Lung microvascular endothelial cell (primary cell): ENCODE data around the gene INPP5D. TPM values are rescaled to one million over a fixed set of nuclear protein-coding genes. Genes with fewer than 3 reads are reported as not detected.

Experiments
- DNase-seq, 2 donors: peaks; one replicate each; pipeline versions ENCODE4 v3.0.0 to v3.0.0-alpha.2; 2010; ENCODE audit warnings: low read depth in 2 of 2
- total RNA-seq: library from RNA; depleted of rRNA; stranded (reverse); fragments of >200 nt; gene quantifications from 2 replicates; pipeline ENCODE4 v1.2.1, GENCODE V29; 2014

INPP5D gene
- total RNA-seq, 1 donor from 2014 or later = 43.5 TPM

- no peak for DNase-seq
Measured at GRCh38 chr2:233075141-233075965, 15.2 kb downstream of the INPP5D start.

DNA sequence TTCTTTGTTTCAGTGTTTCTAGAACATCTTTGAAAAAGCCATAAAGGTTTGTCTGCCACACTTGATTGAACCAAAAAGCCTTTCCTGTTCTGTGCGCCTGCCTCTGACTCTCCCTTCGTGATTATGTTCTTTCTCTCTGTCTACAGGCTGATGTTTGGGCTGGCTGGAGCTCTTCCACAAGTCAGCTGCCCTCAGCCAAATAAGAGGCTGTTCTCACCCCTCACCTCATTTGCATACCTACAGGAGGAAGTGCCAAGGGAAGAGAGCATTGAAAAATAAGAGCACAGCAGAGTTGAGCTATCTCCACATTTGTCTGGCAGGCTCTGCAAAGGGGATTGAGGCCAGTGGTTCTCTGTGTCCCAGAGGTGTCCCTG lies 15.8 kb downstream of the INPP5D start:
- DNase-seq = peak in 1 of 2 donors; percentile 44

GRCh38 chr2:233076749-233077148 lies 16.6 kb downstream of the INPP5D start:
- DNase-seq = peak; percentile 68 to 76

GRCh38 chr2:233079473-233079877 lies 19.3 kb downstream of the INPP5D start:
- DNase-seq = no peak

DNA sequence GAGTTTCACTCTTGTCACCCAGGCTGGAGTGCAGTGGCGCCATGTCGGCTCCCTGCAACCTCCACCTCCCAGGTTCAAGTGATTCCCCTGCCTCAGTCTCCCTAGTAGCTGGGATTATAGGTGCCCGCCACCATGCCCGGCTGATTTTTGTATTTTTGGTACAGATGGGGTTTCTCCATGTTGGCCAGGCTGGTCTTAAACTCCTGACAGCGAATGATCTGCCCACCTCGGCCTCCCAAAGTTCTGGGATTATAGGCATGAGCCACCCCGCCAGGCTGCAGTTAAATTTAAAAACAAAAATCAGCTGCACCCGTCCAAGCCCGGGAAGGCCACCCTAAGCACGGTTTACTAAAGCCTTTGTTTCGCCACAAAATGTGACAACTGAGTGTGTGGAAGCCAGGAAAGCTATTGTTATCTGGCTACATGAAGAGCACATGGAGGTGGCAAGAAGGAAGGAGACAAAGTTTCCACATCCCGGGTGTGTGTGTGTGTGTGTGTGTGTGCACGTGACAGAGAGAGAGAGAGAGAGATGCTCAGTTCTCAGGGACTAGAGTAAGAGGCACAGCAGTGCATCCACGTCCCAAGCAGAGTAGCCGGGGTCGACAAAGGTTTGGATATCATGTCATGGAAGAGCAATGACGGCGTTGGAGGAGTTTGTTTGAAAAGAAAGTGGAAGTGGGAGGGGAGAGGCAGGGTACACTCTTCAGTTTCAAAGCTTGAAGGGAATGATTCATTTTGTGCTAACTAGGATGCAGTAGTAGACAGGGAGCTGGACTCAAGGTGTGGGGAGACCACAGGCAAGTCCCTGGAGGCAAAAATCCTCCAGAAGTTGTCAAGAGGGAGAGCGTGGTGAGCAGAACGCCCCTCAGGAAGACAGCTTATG lies 20.1 kb downstream of the INPP5D start:
- DNase-seq = no peak

DNA sequence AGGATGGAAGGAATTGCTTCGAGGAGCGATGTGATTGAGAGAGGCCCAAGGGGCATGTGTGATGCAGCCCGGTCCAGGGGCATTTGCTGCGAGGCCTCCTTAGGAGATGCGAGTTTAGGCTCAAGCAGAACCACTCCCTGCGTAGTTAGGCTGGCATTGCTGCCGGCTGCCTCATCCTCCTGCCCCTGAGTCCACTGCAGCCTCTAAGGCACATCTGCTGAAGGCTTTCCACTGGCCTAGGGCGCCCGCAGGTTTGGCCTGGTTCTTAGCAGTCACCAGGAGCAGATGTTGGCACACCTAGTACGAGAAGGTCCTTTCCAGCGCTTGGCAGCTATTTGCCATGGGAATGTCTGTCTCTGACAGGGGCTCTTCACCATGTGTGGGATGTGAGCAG lies 20.7 kb downstream of the INPP5D start:
- no peak for DNase-seq

DNA sequence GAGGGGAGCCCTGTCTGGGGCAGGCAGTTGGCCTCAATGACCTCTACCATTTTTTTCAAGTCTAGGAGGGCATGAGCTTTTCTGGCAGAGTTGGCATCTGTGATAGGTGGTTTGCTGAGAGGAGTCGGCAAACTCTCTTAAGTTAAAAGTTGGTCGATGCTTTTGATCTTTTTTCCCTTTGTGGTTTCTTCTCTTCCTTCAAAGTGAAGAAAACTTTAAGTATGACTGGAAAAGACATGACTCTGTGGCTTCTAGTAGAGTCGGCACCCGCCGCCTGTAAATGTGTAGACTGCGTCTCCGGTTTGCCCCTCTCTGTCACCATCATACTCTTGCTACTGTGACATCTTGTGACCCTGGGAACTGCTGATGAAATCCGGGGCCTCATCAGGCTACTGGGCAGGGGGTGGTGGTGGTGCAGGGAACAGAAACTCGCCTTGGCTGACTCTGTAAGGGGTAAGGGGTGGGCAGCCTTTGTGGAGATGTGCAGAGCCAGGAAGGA lies 21.1 kb downstream of the INPP5D start:
- DNase-seq = no peak

GRCh38 chr2:233081731-233082221 lies 21.6 kb downstream of the INPP5D start:
- DNase-seq = no peak

GRCh38 chr2:233082222-233082930 lies 22.2 kb downstream of the INPP5D start:
- DNase-seq = no peak

GRCh38 chr2:233082931-233083755 lies 23.0 kb downstream of the INPP5D start:
- no peak for DNase-seq

GRCh38 chr2:233083782-233084181 lies 23.6 kb downstream of the INPP5D start:
- DNase-seq = no peak

- peak; percentile 90 to 96 for DNase-seq
Measured at GRCh38 chr2:233084488-233084887, 24.3 kb downstream of the INPP5D start.

DNA sequence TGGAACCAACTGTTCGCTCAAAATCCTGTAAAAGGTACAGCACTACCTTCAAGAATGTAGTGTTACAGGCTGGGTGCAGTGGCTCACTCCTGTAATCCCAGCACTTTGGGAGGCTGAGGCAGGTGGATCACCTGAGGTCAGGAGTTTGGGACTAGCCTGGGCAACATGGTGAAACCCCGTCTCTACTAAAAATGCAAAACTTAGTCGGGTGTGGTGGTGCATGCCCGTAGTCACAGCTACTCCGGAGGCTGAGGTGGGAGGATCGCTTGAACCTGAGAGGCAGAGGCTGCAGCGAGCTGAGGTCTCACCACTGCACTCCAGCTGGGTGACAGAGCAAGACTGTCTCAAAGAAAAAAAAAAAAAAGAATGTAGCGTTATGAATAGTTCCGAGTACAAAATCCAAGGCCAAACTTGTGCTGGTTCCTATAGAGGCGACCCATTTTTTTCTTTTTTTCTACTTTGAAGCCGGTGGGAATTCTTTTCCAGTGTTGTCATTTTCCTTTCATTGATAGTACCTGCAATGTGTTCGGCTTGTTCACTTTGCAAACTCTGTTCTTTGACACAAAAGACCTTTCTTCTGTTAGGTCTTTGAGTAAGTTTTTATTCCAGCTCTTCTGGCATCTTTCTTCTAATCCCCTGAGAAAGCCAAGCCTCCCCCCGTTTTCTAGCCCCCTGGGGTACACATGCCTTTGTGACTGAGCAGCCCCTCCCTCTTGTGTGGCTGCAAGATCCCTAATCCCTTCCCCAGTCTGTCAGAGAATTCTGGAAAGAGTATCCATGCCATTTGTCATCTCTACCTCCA lies 25.1 kb downstream of the INPP5D start:
- peak; percentile 28 to 56 for DNase-seq

DNA sequence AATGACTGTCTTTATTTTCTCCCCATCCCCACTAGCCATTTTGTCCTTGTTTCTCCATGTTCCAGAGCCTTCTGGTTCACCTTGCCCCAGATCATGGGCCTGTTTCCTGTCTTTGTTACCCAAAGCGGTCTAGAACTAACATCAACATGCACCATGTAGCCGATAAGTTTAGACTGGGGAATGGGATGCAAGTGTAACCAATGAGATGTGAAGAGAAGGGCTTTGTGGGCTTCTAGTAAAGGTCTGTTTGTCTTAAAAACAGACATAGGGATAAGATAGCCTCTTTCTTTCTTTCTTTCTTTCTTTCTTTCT lies 25.7 kb downstream of the INPP5D start:
- DNase-seq = peak; percentile 38 to 50

GRCh38 chr2:233087713-233088112 lies 27.6 kb downstream of the INPP5D start:
- DNase-seq = no peak

- no peak for DNase-seq
Measured at GRCh38 chr2:233088972-233089345, 28.8 kb downstream of the INPP5D start.

GRCh38 chr2:233089851-233090250 lies 29.7 kb downstream of the INPP5D start:
- no peak for DNase-seq

DNA sequence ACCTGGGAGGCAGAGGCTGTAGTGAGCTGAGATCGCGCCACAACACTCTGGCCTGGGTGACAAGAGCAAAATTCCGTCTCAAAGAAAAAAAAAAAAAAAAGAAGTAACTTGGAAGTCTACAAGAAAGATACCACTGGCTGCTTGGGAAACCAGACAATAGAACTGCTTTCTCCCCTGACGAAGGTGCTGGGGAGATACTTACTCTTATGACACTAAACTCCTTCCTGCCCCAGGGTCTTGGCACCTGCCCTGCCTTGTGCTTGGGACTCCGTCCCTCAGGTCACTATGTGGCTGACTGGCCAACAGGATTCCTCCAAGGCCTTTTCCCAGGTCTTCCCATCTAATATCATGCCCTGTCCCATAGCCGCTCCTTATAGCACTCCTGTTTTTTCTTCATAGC lies 30.7 kb downstream of the INPP5D start:
- DNase-seq = no peak

DNA sequence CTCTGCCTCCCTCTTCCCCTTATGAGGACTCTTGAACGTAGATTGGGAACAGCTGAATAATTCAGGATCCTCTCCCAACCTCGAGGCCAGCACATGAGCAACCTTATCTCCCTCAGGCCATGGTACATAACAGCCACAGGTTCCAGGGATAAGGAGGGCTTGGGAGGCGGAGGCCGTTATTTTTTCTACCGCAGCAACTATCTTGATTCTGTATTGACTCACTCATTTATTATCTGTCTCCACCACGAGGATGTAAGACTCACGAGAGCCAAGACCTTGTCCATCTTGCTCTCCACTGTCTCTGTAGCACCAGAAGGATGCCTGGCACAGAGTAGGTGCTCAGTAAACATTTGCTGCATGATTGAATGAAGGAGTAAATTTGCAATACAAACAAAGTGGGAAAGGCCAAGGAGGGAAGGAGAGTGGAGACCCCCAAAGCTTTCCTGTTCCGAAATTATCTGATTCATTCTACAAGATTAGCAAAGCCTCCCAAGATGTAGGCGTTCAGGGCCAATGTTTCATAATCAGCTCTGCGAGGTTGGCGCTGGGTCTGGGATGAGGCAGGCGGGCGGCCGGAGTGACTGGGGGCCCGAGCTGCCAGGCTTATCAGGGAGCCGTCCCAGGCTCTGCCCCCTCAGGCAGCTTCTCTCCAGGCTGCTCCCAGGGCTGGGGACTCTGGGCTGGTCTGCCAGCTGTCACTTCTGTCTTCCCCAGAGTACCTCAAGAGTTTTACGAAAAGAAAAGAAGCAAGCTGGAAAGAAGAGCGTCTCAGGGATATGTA lies 31.6 kb downstream of the INPP5D start:
- DNase-seq = no peak
